ENCODE data around the gene NXN. TPM values are rescaled to one million over a fixed set of nuclear protein-coding genes. Genes with fewer than 3 reads are reported as not detected.

The NXN gene
- polyA plus RNA-seq, 1 experiment = 88.8 TPM

GRCh38 chr17:1022278-1023024, 42.9 kb upstream of the NXN start:
- CTCF ChIA-PET = interaction anchor here (2.7 kb wide), 1 partner anchor 34 kb away, joined by 8 read pairs; no protein-coding TSS in a partner anchor

GRCh38 chr17:1021147-1021546, 41.6 kb upstream of the NXN start:
- ChIA-PET CTCF (interaction anchor here (1.5 kb wide), 1 partner anchor 35 kb away, joined by 4 read pairs; no protein-coding TSS in a partner anchor), POLR2A (no interaction called here)
- TF ChIP-seq CTCF (IDR thresholded peaks at IDR 0.05; ENCODE audit: insufficient read depth, low read depth, low read length) = no peak
- Histone ChIP-seq H3K4me3 (ENCODE audit: low read depth, low read length) (no peak overlapping the region), H3K27me3 (ENCODE audit: control insufficient read depth, insufficient read depth, low read length) (no peaks in the 10 kb centered on the region), H3K36me3 (ENCODE audit: control insufficient read depth, insufficient read depth, low read length) (peaks cover 8% of the 10 kb centered on the region)
- DNase-seq (ENCODE audit: low read depth) = no peak

More at GRCh38 chr17:1022278-1023024, 42.9 kb upstream of the NXN start:
- Histone ChIP-seq H3K27me3 (ENCODE audit: control insufficient read depth, insufficient read depth, low read length) (no peaks in the 10 kb centered on the region), H3K4me3 (ENCODE audit: low read depth, low read length) (no peak overlapping the region), H3K36me3 (ENCODE audit: control insufficient read depth, insufficient read depth, low read length) (peaks cover 8% of the 10 kb centered on the region)
- no peak for TF ChIP-seq CTCF (IDR thresholded peaks at IDR 0.05; ENCODE audit: insufficient read depth, low read depth, low read length)
- no peak for DNase-seq (ENCODE audit: low read depth)
- POLR2A ChIA-PET = no interaction called here

GRCh38 chr17:1019451-1019850, 39.9 kb upstream of the NXN start:
- H3K4me3 ChIP-seq (ENCODE audit: low read depth, low read length) = no peak overlapping the region
- no peaks in the 10 kb centered on the region for H3K27me3 ChIP-seq (ENCODE audit: control insufficient read depth, insufficient read depth, low read length)
- peaks cover 5% of the 10 kb centered on the region for H3K36me3 ChIP-seq (ENCODE audit: control insufficient read depth, insufficient read depth, low read length)
- ChIA-PET POLR2A (no interaction called here), CTCF (no interaction called here)
- no peak for TF ChIP-seq CTCF (IDR thresholded peaks at IDR 0.05; ENCODE audit: insufficient read depth, low read depth, low read length)
- DNase-seq (ENCODE audit: low read depth) = no peak

- no peak for TF ChIP-seq CTCF (IDR thresholded peaks at IDR 0.05; ENCODE audit: insufficient read depth, low read depth, low read length)
- no peaks in the 10 kb centered on the region for H3K27me3 ChIP-seq (ENCODE audit: control insufficient read depth, insufficient read depth, low read length)
- ChIA-PET POLR2A (no interaction called here), CTCF (interaction anchor here (0.9 to 1.2 kb wide), 3 partner anchors 18 to 139 kb away, joined by 3 read pairs; no protein-coding TSS in a partner anchor)
- H3K4me3 ChIP-seq (ENCODE audit: low read depth, low read length) = no peak overlapping the region
- DNase-seq (ENCODE audit: low read depth) = no peak
- H3K36me3 ChIP-seq (ENCODE audit: control insufficient read depth, insufficient read depth, low read length) = peaks cover 3% of the 10 kb centered on the region; the same call in 1 of the 2 replicates
Measured at GRCh38 chr17:1018547-1018946, 39.0 kb upstream of the NXN start.

GRCh38 chr17:1013729-1014090, 34.1 kb upstream of the NXN start:
- no peaks in the 10 kb centered on the region for H3K27me3 ChIP-seq (ENCODE audit: control insufficient read depth, insufficient read depth, low read length)
- no peak overlapping the region for H3K4me3 ChIP-seq (ENCODE audit: low read depth, low read length)
- DNase-seq (ENCODE audit: low read depth) = no peak
- H3K36me3 ChIP-seq (ENCODE audit: control insufficient read depth, insufficient read depth, low read length) = peaks cover 15% of the 10 kb centered on the region
- TF ChIP-seq CTCF (IDR thresholded peaks at IDR 0.05; ENCODE audit: insufficient read depth, low read depth, low read length) = no peak
- CTCF ChIA-PET = interaction anchor here (1.4 kb wide), 2 partner anchors 15 to 42 kb away, joined by 3 to 5 read pairs; no protein-coding TSS in a partner anchor
- POLR2A ChIA-PET = no interaction called here
